ENCODE measurements around the gene ZIC5. TPM values are rescaled to one million over a fixed set of nuclear protein-coding genes. Genes with fewer than 3 reads are reported as not detected.

The ZIC5 gene
- total and polyA plus RNA-seq, 9 of the 15 experiments (the other 6 are each of a cell fraction or from before 2014, with no cell fraction given) = 0.57 to 2.0 (median 1.1) TPM

DNA sequence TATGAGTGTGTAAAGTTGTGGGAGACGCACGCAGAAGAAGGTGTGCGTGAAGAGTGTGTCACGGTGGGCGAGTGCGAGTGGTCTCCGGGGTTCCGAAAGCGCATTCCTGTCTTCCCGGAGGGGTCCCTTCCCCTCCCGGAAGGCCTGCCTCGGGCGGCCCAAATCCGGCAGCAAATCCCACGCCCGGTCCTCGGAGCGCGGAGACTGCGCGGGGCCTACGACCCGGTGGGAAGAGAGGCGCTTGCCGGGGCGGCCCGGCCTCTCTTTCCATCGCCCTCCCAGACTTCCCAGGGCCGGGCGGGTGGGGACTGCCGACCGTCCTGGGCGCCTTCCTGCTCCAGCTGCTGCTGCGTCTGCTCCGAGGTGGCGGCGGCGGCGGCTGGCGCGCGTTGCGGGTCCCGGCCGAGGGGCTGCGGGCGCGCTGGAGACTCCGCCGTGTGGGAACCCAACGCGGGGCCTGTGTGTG is 2.1 kb downstream of the ZIC5 start (continued):
- TF ChIP-seq, protein P1, sequence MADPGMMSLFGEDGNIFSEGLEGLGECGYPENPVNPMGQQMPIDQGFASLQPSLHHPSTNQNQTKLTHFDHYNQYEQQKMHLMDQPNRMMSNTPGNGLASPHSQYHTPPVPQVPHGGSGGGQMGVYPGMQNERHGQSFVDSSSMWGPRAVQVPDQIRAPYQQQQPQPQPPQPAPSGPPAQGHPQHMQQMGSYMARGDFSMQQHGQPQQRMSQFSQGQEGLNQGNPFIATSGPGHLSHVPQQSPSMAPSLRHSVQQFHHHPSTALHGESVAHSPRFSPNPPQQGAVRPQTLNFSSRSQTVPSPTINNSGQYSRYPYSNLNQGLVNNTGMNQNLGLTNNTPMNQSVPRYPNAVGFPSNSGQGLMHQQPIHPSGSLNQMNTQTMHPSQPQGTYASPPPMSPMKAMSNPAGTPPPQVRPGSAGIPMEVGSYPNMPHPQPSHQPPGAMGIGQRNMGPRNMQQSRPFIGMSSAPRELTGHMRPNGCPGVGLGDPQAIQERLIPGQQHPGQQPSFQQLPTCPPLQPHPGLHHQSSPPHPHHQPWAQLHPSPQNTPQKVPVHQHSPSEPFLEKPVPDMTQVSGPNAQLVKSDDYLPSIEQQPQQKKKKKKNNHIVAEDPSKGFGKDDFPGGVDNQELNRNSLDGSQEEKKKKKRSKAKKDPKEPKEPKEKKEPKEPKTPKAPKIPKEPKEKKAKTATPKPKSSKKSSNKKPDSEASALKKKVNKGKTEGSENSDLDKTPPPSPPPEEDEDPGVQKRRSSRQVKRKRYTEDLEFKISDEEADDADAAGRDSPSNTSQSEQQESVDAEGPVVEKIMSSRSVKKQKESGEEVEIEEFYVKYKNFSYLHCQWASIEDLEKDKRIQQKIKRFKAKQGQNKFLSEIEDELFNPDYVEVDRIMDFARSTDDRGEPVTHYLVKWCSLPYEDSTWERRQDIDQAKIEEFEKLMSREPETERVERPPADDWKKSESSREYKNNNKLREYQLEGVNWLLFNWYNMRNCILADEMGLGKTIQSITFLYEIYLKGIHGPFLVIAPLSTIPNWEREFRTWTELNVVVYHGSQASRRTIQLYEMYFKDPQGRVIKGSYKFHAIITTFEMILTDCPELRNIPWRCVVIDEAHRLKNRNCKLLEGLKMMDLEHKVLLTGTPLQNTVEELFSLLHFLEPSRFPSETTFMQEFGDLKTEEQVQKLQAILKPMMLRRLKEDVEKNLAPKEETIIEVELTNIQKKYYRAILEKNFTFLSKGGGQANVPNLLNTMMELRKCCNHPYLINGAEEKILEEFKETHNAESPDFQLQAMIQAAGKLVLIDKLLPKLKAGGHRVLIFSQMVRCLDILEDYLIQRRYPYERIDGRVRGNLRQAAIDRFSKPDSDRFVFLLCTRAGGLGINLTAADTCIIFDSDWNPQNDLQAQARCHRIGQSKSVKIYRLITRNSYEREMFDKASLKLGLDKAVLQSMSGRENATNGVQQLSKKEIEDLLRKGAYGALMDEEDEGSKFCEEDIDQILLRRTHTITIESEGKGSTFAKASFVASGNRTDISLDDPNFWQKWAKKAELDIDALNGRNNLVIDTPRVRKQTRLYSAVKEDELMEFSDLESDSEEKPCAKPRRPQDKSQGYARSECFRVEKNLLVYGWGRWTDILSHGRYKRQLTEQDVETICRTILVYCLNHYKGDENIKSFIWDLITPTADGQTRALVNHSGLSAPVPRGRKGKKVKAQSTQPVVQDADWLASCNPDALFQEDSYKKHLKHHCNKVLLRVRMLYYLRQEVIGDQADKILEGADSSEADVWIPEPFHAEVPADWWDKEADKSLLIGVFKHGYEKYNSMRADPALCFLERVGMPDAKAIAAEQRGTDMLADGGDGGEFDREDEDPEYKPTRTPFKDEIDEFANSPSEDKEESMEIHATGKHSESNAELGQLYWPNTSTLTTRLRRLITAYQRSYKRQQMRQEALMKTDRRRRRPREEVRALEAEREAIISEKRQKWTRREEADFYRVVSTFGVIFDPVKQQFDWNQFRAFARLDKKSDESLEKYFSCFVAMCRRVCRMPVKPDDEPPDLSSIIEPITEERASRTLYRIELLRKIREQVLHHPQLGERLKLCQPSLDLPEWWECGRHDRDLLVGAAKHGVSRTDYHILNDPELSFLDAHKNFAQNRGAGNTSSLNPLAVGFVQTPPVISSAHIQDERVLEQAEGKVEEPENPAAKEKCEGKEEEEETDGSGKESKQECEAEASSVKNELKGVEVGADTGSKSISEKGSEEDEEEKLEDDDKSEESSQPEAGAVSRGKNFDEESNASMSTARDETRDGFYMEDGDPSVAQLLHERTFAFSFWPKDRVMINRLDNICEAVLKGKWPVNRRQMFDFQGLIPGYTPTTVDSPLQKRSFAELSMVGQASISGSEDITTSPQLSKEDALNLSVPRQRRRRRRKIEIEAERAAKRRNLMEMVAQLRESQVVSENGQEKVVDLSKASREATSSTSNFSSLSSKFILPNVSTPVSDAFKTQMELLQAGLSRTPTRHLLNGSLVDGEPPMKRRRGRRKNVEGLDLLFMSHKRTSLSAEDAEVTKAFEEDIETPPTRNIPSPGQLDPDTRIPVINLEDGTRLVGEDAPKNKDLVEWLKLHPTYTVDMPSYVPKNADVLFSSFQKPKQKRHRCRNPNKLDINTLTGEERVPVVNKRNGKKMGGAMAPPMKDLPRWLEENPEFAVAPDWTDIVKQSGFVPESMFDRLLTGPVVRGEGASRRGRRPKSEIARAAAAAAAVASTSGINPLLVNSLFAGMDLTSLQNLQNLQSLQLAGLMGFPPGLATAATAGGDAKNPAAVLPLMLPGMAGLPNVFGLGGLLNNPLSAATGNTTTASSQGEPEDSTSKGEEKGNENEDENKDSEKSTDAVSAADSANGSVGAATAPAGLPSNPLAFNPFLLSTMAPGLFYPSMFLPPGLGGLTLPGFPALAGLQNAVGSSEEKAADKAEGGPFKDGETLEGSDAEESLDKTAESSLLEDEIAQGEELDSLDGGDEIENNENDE (IDR thresholded peaks at IDR 0.05; ENCODE audit: low read depth, low read length) = no peak
- peak; percentile 20; the same call in 1 of the 2 replicates for TF ChIP-seq RBFOX2 (IDR thresholded peaks at IDR 0.05; ENCODE audit: low read depth, low read length)

All from K562 (cell line).